NT2/D1 (cell line): Measurements from ENCODE around the gene HELZ2.

Source experiments
- SUZ12 ChIP-seq: IDR thresholded peaks from 2 replicates; pipeline ENCODE4 v1.6.1; 2011; ENCODE audit not compliant: insufficient read length, insufficient read depth; ENCODE audit errors: extremely low read depth
- YY1 ChIP-seq: IDR thresholded peaks from 2 replicates; pipeline ENCODE4 v1.6.1; 2011; ENCODE audit not compliant: insufficient read length, insufficient read depth
- ZNF274 ChIP-seq: IDR thresholded peaks from 2 replicates; pipeline ENCODE4 v1.6.1; 2011; ENCODE audit warnings: mild to moderate bottlenecking, low read depth, low read length

DNA sequence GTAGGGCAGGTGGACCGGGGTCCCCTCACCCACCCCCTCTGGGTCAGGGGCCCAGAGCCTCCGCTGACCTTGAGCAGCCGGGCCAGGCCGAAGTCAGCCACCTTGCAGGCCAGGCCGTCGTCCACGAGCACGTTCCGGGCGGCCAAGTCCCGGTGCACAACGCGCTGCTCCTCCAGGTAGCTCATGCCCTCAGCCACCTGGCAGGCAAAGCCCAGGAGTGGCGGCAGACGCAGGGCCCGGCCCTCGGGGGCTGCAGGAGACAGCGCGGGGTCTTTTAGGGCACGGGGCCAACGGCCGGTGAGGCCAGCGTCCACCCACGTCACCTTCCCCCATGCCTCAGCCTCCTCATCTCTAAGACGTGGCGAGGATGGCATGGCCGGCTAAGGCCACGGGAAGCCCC is 32.7 kb downstream of the HELZ2 start:
- TF ChIP-seq YY1, result no peak
- no peak for TF ChIP-seq SUZ12
- TF ChIP-seq ZNF274, result no peak
